SK-N-MC (cell line): Measurements from ENCODE around the gene PATE4.

ENCODE experiments used
- DNase-seq: peaks from one replicate; pipeline ENCODE4 v3.0.0-alpha.2; 2011; ENCODE audit warnings: low read depth, low spot score
- H3K27ac ChIP-seq: fragments of 200-600 bp; sonication (generic); 2 replicates; pipeline ENCODE4 v1.5.1; 2016; ENCODE audit warnings: mixed run types
- H3K36me3 ChIP-seq: fragments of 200-600 bp; sonication (generic); 2 replicates; pipeline ENCODE4 v1.6.1; 2017; ENCODE audit warnings: antibody characterized with exemption, low read length, mixed read lengths; ENCODE audit not compliant: insufficient read depth
- H3K4me3 ChIP-seq: fragments of 200-600 bp; sonication (generic); 2 replicates; pipeline ENCODE4 v1.5.1; 2016
- H3K9ac ChIP-seq: fragments of 200-600 bp; sonication (generic); 2 replicates; pipeline ENCODE4 v1.8.0; 2017; ENCODE audit warnings: mixed run types, mixed read lengths; ENCODE audit not compliant: insufficient read length
- H3K9me3 ChIP-seq: fragments of 200-600 bp; sonication (generic); 2 replicates; pipeline ENCODE4 v1.6.1; 2017; ENCODE audit warnings: low read depth, mild to moderate bottlenecking, antibody characterized with exemption, low read length, moderate library complexity, mixed read lengths
- EZH2 ChIP-seq: fragments of 200-600 bp; sonication (generic); IDR thresholded peaks from one replicate; pipeline ENCODE4 v1.6.1; 2017; ENCODE audit warnings: antibody characterized with exemption
- FOXP2 ChIP-seq: optimal IDR thresholded peaks from 2 replicates; pipeline ENCODE3; 2011; ENCODE audit warnings: mild to moderate bottlenecking, moderate library complexity; ENCODE audit not compliant: insufficient read depth; ENCODE audit errors: extremely low read length, control extremely low read depth
- POLR2AphosphoS5 ChIP-seq: IDR thresholded peaks from 2 replicates; pipeline ENCODE4 v1.6.1; 2012; ENCODE audit warnings: mild to moderate bottlenecking, low read depth, low read length, borderline replicate concordance

The PATE4 gene

GRCh38 chr11:125833016-125833415, at the start of gene PATE4:
TSS of gene PATE4 (plus strand) at chr11:125833316. CDS start at chr11:125833360, 44 bp downstream.
- H3K4me3 ChIP-seq, result no peak within 1 kb of the TSS
- DNase-seq, result no peak
- H3K27ac ChIP-seq, result no peak within 1 kb of the TSS
- H3K9ac ChIP-seq, result no peak within 1 kb of the TSS
- no peaks in the 10 kb centered on the region for H3K36me3 ChIP-seq
- no peak for TF ChIP-seq EZH2
- TF ChIP-seq FOXP2, result no peak
- no peak for TF ChIP-seq POLR2AphosphoS5
- no peaks in the 10 kb centered on the region for H3K9me3 ChIP-seq

- DNase-seq, result no peak
- no peak overlapping the region for H3K9ac ChIP-seq
- H3K36me3 ChIP-seq, result no peaks in the 10 kb centered on the region
- H3K27ac ChIP-seq, result no peak overlapping the region
- no peaks in the 10 kb centered on the region for H3K9me3 ChIP-seq
- TF ChIP-seq FOXP2, result no peak
- no peak for TF ChIP-seq EZH2
- no peak overlapping the region for H3K4me3 ChIP-seq
Observed at GRCh38 chr11:125784678-125785077, 48.4 kb upstream of the PATE4 start.

- Histone ChIP-seq H3K36me3 (no peaks in the 10 kb centered on the region), H3K4me3 (no peak within 1 kb of the TSS), H3K9ac (no peak within 1 kb of the TSS), H3K27ac (no peak within 1 kb of the TSS), H3K9me3 (no peaks in the 10 kb centered on the region)
- no peak for DNase-seq
- TF ChIP-seq POLR2AphosphoS5 (no peak), EZH2 (no peak), FOXP2 (no peak)
Observed at GRCh38 chr11:125787827-125788226, 45.3 kb upstream of the PATE4 start, which contains the start of gene PATE3. TSS of gene PATE3 (plus strand) at chr11:125788127. CDS start at chr11:125788152, 25 bp downstream.

- no peaks in the 10 kb centered on the region for H3K9me3 ChIP-seq
- H3K27ac ChIP-seq, result no peak overlapping the region
- no peak overlapping the region for H3K4me3 ChIP-seq
- no peak for TF ChIP-seq FOXP2
- TF ChIP-seq POLR2AphosphoS5, result no peak
- TF ChIP-seq EZH2, result no peak
- H3K9ac ChIP-seq, result no peak overlapping the region
- no peaks in the 10 kb centered on the region for H3K36me3 ChIP-seq
- DNase-seq, result no peak
Observed at GRCh38 chr11:125790825-125791224, 42.3 kb upstream of the PATE4 start.

GRCh38 chr11:125797641-125798040, 35.5 kb upstream of the PATE4 start:
- Histone ChIP-seq H3K9me3 (no peaks in the 10 kb centered on the region), H3K9ac (no peak overlapping the region), H3K36me3 (no peaks in the 10 kb centered on the region), H3K27ac (no peak overlapping the region), H3K4me3 (no peak overlapping the region)
- no peak for DNase-seq
- no peak for TF ChIP-seq FOXP2
- TF ChIP-seq POLR2AphosphoS5, result no peak
- no peak for TF ChIP-seq EZH2

- TF ChIP-seq EZH2 (no peak), FOXP2 (no peak), POLR2AphosphoS5 (no peak)
- Histone ChIP-seq H3K36me3 (no peaks in the 10 kb centered on the region), H3K9me3 (no peaks in the 10 kb centered on the region), H3K27ac (no peak overlapping the region), H3K4me3 (no peak overlapping the region), H3K9ac (no peak overlapping the region)
- no peak for DNase-seq
Observed at GRCh38 chr11:125799808-125800207, 33.3 kb upstream of the PATE4 start.

GRCh38 chr11:125802387-125802786, 30.7 kb upstream of the PATE4 start:
- H3K9me3 ChIP-seq, result no peaks in the 10 kb centered on the region
- DNase-seq, result no peak
- no peak for TF ChIP-seq EZH2
- TF ChIP-seq POLR2AphosphoS5, result no peak
- TF ChIP-seq FOXP2, result no peak
- H3K36me3 ChIP-seq, result no peaks in the 10 kb centered on the region
- no peak overlapping the region for H3K9ac ChIP-seq
- no peak overlapping the region for H3K27ac ChIP-seq
- no peak overlapping the region for H3K4me3 ChIP-seq

- no peak for DNase-seq
- Histone ChIP-seq H3K9ac (no peak overlapping the region), H3K4me3 (no peak overlapping the region), H3K36me3 (no peaks in the 10 kb centered on the region), H3K9me3 (no peaks in the 10 kb centered on the region), H3K27ac (no peak overlapping the region)
- TF ChIP-seq FOXP2 (no peak), POLR2AphosphoS5 (no peak), EZH2 (no peak)
Observed at GRCh38 chr11:125807909-125808308, 25.2 kb upstream of the PATE4 start.

- DNase-seq, result no peak
- no peaks in the 10 kb centered on the region for H3K36me3 ChIP-seq
- TF ChIP-seq POLR2AphosphoS5, result no peak
- H3K9me3 ChIP-seq, result no peaks in the 10 kb centered on the region
- H3K27ac ChIP-seq, result no peak overlapping the region
- no peak overlapping the region for H3K9ac ChIP-seq
- H3K4me3 ChIP-seq, result no peak overlapping the region
Observed at GRCh38 chr11:125835748-125836147, 2.6 kb downstream of the PATE4 start.
